ENCODE results near the gene TXNDC15.

The TXNDC15 gene

GRCh38 chr5:134887593-134888159 lies 13.5 kb downstream of the TXNDC15 start:
- Histone ChIP-seq H3K27me3 (replicated peaks) (no peaks in the 10 kb centered on the region), H3K27ac (no peak overlapping the region), H3K36me3 (replicated peaks) (peaks cover 3% of the 10 kb centered on the region), H3K4me3 (ENCODE audit: low read depth, low read length) (no peak overlapping the region)
- DNase-seq, result no peak
- no peak for TF ChIP-seq CTCF (IDR thresholded peaks at IDR 0.05; ENCODE audit: low read depth, low read length, missing control alignments)
- in situ Hi-C loops (cut with HindIII; ENCODE audit: low pct_ligation_motif_present, low sequenced_read_pairs), result no loop called here

- in situ Hi-C loops (cut with HindIII; ENCODE audit: low pct_ligation_motif_present, low sequenced_read_pairs), result no loop called here
- Histone ChIP-seq H3K27ac (no peak overlapping the region), H3K27me3 (replicated peaks) (no peaks in the 10 kb centered on the region), H3K4me3 (ENCODE audit: low read depth, low read length) (no peak overlapping the region), H3K36me3 (replicated peaks) (peaks cover 3% of the 10 kb centered on the region)
- no peak for TF ChIP-seq CTCF (IDR thresholded peaks at IDR 0.05; ENCODE audit: low read depth, low read length, missing control alignments)
- no peak for DNase-seq
Measured at GRCh38 chr5:134889335-134889734, 15.2 kb downstream of the TXNDC15 start.

GRCh38 chr5:134891473-134891872 lies 17.3 kb downstream of the TXNDC15 start:
- no peaks in the 10 kb centered on the region for H3K27me3 ChIP-seq (replicated peaks)
- no peak for TF ChIP-seq CTCF (IDR thresholded peaks at IDR 0.05; ENCODE audit: low read depth, low read length, missing control alignments)
- no peak overlapping the region for H3K27ac ChIP-seq
- no peak for DNase-seq
- peaks cover 3% of the 10 kb centered on the region for H3K36me3 ChIP-seq (replicated peaks)
- in situ Hi-C loops (cut with HindIII; ENCODE audit: low pct_ligation_motif_present, low sequenced_read_pairs), result no loop called here
- no peak overlapping the region for H3K4me3 ChIP-seq (ENCODE audit: low read depth, low read length)

DNA sequence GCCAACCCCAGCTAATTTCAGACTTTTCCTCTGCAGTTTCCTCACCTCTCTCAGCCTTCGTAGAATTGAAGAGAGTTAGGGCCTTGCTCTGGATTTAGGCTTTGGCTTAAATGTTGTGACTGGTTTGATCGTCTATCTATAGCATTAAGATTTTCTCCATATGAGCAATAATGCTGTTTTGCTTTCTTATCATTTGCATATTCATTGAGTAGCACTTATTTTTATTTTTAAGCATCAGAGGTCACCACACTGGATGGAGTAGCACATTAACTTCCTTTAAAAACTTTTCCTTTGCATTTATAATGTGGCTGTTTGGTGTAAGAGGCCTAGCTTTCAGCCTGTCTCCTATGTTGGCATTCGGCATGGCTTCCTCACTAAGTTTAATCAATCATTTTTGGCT lies 18.1 kb downstream of the TXNDC15 start:
- Histone ChIP-seq H3K4me3 (ENCODE audit: low read depth, low read length) (no peak overlapping the region), H3K27me3 (replicated peaks) (no peaks in the 10 kb centered on the region), H3K36me3 (replicated peaks) (peaks cover 3% of the 10 kb centered on the region), H3K27ac (no peak overlapping the region)
- no peak for DNase-seq
- TF ChIP-seq CTCF (IDR thresholded peaks at IDR 0.05; ENCODE audit: low read depth, low read length, missing control alignments), result no peak
- in situ Hi-C loops (cut with HindIII; ENCODE audit: low pct_ligation_motif_present, low sequenced_read_pairs), result no loop called here

DNA sequence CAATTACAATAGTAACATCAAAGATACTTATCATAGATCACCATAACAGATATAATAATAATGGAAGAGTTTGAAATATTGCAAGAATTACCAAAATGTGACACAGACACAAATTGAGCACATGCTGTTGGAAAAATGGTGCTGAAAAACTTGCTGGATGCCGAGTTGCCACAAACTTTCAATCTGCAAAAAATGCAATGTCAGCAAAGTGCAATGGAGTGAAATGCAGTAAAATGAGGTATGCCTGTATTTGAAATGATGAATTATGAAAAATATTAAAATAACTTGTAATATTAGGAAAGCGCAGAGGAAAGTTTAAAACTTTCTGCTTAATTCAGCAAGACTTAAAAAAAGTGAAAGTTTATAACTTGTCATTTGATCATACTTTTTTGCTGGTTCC lies 18.8 kb downstream of the TXNDC15 start:
- in situ Hi-C loops (cut with HindIII; ENCODE audit: low pct_ligation_motif_present, low sequenced_read_pairs), result no loop called here
- H3K36me3 ChIP-seq (replicated peaks), result peaks cover 3% of the 10 kb centered on the region
- H3K27me3 ChIP-seq (replicated peaks), result no peaks in the 10 kb centered on the region
- no peak for DNase-seq
- H3K27ac ChIP-seq, result no peak overlapping the region
- no peak for TF ChIP-seq CTCF (IDR thresholded peaks at IDR 0.05; ENCODE audit: low read depth, low read length, missing control alignments)
- no peak overlapping the region for H3K4me3 ChIP-seq (ENCODE audit: low read depth, low read length)

All from brain microvascular endothelial cell (primary cell).